Measurements from ENCODE around the gene MGLL. TPM values are rescaled to one million over a fixed set of nuclear protein-coding genes. Genes with fewer than 3 reads are reported as not detected.

The MGLL gene
- total and polyA plus RNA-seq, 2 donors from 2014 or later = 74.2 to 250 TPM

- no peak for TF ChIP-seq CTCF (IDR thresholded peaks at IDR 0.05; ENCODE audit: borderline replicate concordance, extremely low read depth, insufficient read depth)
- Histone ChIP-seq H3K9me3 (ENCODE audit: control insufficient read depth in 2 of 3, insufficient read depth in 1 of 3, low read length in 3 of 3) (no peaks in the 10 kb centered on the region), H3K27ac (ENCODE audit: low read depth in 2 of 2, low read length in 2 of 2) (no peak overlapping the region), H3K9ac (ENCODE audit: low read length in 3 of 3) (no peak overlapping the region), H3K4me1 (ENCODE audit: control insufficient read depth in 2 of 3, insufficient read depth in 2 of 3, low read depth in 1 of 3, low read length in 3 of 3) (no peaks in the 10 kb centered on the region), H3K27me3 (ENCODE audit: control insufficient read depth, insufficient read depth, low read length) (no peaks in the 10 kb centered on the region), H3K36me3 (ENCODE audit: control insufficient read depth in 2 of 3, insufficient read depth in 3 of 3, low read length in 3 of 3) (no peaks in the 10 kb centered on the region), H3K4me3 (ENCODE audit: low read length in 3 of 3) (no peak overlapping the region)
- DNase-seq (no peak), FAIRE-seq (no peak)
- intact Hi-C loops (cut with DNase I) = no loop called here
Observed at GRCh38 chr3:127835993-127836882, 13.9 kb upstream of the MGLL start.

GRCh38 chr3:127834771-127835170 is 12.5 kb upstream of the MGLL start:
- no peak overlapping the region for H3K9ac ChIP-seq (ENCODE audit: low read length in 3 of 3)
- no peaks in the 10 kb centered on the region for H3K36me3 ChIP-seq (ENCODE audit: control insufficient read depth in 2 of 3, insufficient read depth in 3 of 3, low read length in 3 of 3)
- no peaks in the 10 kb centered on the region for H3K9me3 ChIP-seq (ENCODE audit: control insufficient read depth in 2 of 3, insufficient read depth in 1 of 3, low read length in 3 of 3)
- DNase-seq = no peak
- no peak for TF ChIP-seq CTCF (IDR thresholded peaks at IDR 0.05; ENCODE audit: borderline replicate concordance, extremely low read depth, insufficient read depth)
- intact Hi-C loops (cut with DNase I) = no loop called here
- FAIRE-seq = no peak
- H3K4me3 ChIP-seq (ENCODE audit: low read length in 3 of 3) = no peak overlapping the region
- H3K27ac ChIP-seq (ENCODE audit: low read depth in 2 of 2, low read length in 2 of 2) = no peak overlapping the region
- H3K4me1 ChIP-seq (ENCODE audit: control insufficient read depth in 2 of 3, insufficient read depth in 2 of 3, low read depth in 1 of 3, low read length in 3 of 3) = no peaks in the 10 kb centered on the region
- no peaks in the 10 kb centered on the region for H3K27me3 ChIP-seq (ENCODE audit: control insufficient read depth, insufficient read depth, low read length)

GRCh38 chr3:127833281-127834032 is 11.1 kb upstream of the MGLL start:
- TF ChIP-seq CTCF (IDR thresholded peaks at IDR 0.05; ENCODE audit: borderline replicate concordance, extremely low read depth, insufficient read depth) = no peak
- Histone ChIP-seq H3K4me3 (ENCODE audit: low read length in 3 of 3) (no peak overlapping the region), H3K9ac (ENCODE audit: low read length in 3 of 3) (no peak overlapping the region), H3K9me3 (ENCODE audit: control insufficient read depth in 2 of 3, insufficient read depth in 1 of 3, low read length in 3 of 3) (no peaks in the 10 kb centered on the region), H3K27me3 (ENCODE audit: control insufficient read depth, insufficient read depth, low read length) (no peaks in the 10 kb centered on the region), H3K27ac (ENCODE audit: low read depth in 2 of 2, low read length in 2 of 2) (no peak overlapping the region), H3K36me3 (ENCODE audit: control insufficient read depth in 2 of 3, insufficient read depth in 3 of 3, low read length in 3 of 3) (no peaks in the 10 kb centered on the region), H3K4me1 (ENCODE audit: control insufficient read depth in 2 of 3, insufficient read depth in 2 of 3, low read depth in 1 of 3, low read length in 3 of 3) (no peaks in the 10 kb centered on the region)
- intact Hi-C loops (cut with DNase I) = no loop called here
- no peak for DNase-seq
- no peak for FAIRE-seq

Measured in kidney (tissue), 14 donors.